ENCODE data around the gene OR8H1.

The OR8H1 gene, protein sequence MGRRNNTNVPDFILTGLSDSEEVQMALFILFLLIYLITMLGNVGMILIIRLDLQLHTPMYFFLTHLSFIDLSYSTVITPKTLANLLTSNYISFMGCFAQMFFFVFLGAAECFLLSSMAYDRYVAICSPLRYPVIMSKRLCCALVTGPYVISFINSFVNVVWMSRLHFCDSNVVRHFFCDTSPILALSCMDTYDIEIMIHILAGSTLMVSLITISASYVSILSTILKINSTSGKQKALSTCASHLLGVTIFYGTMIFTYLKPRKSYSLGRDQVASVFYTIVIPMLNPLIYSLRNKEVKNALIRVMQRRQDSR

DNA sequence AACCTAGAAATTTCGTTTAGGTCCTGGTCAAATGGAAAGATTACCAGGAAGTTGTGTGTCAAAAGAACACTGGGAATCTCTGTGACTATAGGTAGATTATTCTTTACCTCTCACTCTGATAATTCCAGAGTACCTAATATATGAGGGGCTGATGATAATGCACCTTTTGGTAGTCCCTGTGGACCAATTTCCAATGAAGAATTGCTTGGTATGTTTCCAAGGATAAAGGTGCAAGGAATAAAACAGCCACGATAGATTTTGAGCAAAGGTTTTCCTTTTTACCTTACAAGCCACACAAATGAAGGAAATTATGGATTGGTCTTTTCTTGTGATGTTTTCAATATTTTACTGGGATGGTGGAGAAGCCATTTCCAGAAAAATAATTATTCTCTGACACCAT, at the start of gene OR8H1:
Gene OR8H1, minus strand, starts transcription at position 101 of the 400 bp plus-strand sequence. CDS start 1,192 bp downstream, outside the sequence.
- no peak for DNase-seq (ENCODE audit: low read depth)

DNA sequence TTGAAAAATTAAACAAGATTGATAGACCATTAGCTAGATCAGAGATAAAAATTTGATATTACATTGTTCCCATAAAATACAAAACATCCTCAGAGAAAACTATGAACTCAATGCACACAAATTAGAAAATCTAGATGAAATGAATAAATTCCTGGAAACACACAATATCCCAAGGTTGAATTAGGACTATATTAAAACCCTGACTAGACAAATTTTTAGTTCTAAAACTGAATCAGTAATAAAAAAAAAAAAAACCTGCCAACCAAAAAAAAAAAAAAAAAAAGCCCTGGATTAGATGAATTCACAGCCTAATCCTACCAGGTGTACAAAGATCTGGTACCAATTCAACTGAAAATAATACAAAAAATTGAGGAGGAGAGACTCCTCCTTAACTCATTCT, 48.2 kb upstream of the OR8H1 start:
- no peak for DNase-seq (ENCODE audit: low read depth)

DNA sequence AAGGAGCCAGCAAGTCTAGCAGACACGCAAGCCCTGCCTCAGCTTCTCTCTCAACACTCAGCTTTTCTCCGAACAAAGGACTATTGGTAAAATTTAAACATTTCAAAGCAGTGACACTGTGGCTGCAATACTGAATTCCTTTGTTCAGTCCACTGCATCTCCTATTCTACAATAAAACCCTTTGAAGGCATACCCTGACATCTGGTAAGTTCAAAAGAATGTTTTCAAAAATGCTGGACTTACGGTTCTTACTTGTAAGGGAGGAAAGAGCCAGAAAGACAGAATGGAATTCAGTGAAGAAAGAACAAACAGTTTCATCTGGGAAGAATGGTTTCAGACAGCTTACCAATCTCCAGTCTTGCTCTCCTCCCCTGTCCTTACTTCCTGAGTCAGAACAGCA, 41.1 kb upstream of the OR8H1 start:
- no peak for DNase-seq (ENCODE audit: low read depth)

DNA sequence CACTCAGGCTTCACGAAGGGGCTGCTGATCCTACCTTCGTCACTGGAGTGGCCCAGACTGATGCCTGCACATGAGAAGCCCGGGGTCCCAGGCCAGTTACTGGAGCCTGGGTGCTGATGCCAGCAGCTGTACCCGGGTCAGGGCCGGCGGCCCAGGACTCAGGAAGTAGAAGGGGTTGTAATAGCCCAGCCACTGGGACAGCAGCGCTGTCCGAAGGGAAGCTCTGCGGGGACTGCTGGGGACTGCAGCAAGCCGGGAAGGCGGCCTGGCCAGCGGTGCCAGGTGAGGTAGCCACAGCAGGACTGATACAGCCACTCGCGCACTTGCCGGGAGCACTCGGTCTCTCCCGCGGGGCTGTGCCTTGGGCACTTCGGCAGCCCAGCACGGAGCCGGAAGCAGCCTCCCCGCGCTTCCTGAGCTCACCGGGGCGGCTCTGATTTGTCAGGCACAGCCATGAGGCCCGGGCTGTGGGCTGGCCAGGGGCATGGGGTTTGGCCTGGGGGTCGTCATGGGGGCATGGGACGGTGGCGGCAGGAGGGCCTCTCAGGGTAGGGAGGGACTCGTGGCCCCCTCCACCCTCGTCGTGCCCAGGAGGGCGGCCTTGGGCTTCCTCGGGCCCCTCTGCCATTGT, 39.9 kb upstream of the OR8H1 start:
- no peak for DNase-seq (ENCODE audit: low read depth)

DNA sequence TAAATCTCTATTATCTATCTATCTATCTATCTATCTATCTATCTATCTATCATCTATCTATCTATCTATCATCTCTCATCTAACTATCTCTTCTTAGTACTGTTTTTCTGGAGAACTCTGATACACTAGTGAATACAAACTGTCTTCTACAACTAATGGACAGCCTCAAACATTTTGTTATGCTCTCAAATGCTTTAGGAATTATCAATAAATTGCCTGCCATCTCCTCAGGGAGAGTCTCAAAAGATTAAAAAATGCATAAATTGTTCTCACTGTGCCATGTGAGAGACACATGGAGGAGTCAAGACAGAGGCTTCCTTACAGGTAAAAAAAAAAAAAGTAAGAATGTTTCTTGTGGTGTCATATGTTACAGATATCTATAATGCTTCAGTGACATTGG, 22.8 kb upstream of the OR8H1 start, which contains the start of gene OR8K3:
Gene OR8K3, plus strand, starts transcription at position 301 of the 400 bp plus-strand sequence. CDS start 3,163 bp downstream, outside the sequence.
- no peak for DNase-seq (ENCODE audit: low read depth)

DNA sequence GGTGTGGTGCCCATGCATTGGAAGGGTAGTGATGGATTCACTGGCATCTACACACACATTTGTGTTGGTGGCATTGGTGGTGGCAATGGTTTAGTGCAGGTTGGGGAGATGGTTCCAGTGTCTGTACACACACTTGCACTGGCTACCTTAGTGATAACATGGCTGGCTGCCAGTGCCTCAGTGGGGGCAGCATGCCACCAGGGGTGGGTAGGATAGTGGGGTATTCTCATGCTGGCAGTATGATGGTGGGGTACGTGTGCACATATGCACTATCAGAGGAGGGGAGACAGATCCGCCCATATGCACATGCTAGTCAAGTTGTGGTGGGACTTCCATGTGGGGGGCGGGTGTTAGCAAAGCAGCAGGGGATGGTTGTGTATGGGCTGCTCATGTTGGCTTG, 15.8 kb upstream of the OR8H1 start:
- DNase-seq (ENCODE audit: low read depth), result no peak

DNA sequence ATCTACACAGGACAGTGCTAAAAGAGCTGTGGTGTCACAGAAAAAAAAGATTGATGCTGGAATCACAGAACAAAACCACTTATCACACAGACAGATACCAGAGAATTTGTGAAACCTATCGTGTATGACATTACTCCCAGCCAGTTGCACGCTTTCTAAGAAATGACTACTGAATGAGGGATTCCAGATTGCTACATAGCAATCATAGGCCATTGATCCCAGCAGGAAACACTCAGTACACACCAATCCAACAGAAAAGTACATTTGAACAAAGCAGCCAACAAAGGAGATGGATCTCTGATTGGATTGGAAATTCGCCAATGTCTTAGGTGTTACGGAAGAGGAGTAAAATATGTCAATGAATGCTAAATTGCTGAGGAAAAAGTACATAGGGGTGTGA, 4.8 kb upstream of the OR8H1 start:
- DNase-seq (ENCODE audit: low read depth), result no peak

DNA sequence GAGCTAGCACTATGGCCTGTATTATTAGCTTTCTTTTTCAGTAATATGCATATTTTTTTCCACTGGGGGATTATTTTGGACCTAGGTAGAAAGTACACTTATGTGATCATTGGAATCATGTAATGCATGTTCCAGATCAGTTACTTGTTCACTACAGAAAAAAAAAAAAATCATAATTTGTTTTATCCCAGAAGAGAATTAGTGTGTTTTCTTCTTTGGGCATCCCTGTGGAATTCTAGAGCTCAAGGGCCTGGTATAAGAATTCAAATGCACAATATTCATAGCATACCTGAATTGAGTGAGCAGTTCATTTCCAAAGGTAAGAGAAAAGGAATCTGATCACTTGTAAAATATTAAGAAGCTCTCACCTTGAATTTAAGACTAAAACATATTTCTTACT, 18.2 kb downstream of the OR8H1 start, which contains the start of gene OR5T1:
Gene OR5T1, plus strand, starts transcription at position 301 of the 400 bp plus-strand sequence. CDS start 1,485 bp downstream, outside the sequence.
- DNase-seq (ENCODE audit: low read depth), result no peak

DNA sequence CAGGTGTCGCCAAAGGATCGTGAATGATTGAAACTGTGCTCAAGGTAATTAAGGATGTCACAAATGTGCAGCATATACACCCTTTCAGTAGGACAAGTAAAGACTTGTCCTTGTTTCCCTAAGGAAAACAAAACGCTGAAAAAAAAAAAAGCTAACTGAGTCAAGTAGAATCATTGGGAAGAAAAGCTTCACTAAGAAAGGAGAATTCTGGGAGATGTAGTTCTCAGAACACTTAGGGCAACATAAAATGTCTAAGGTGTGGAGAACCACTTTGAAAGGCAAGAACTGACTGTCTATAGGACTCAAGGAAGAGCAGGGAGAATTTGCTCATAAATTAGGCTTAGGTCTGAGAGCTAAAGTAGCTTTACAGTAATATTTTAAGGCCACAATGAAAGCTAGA, 21.0 kb downstream of the OR8H1 start:
- DNase-seq (ENCODE audit: low read depth), result no peak

DNA sequence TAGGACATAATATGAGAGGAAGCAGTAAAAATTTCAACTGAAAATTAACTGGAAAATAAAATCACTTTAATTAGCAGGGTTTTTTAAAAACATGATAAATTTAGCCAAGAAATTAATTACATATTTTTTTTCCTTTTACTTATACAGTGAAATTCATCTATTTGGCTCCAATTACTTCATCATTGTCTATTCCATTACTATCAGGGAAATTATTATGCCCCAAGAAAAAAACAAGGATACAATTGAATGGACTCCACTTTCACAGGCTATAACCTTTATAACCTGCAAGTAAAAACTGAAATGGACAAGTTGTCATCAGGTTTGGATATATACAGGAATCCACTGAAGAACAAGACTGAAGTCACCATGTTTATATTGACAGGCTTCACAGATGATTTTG, 40.1 kb downstream of the OR8H1 start, which contains the start of gene OR5T3:
Gene OR5T3, plus strand, starts transcription at position 301 of the 400 bp plus-strand sequence. Its CDS starts 0 bp downstream, at position 301.
- no peak for DNase-seq (ENCODE audit: low read depth)

Data from stimulated activated CD8-positive, alpha-beta memory T cell treated with anti-CD3 and anti-CD28 coated beads, Interleukin-12 subunit alpha, Interleukin-12 subunit beta, amount 100 ng/mL, for 1 hour (primary cell).